ENCODE results near the gene MAP1A. TPM values are rescaled to one million over a fixed set of nuclear protein-coding genes. Genes with fewer than 3 reads are reported as not detected.
A peak's percentile ranks its signal among the peaks of the same experiment; 100 is the strongest.

The MAP1A gene
- polyA plus RNA-seq, 2 of the 4 experiments (the other 2 are of a cell fraction), result 0.43 to 0.54 TPM

DNA sequence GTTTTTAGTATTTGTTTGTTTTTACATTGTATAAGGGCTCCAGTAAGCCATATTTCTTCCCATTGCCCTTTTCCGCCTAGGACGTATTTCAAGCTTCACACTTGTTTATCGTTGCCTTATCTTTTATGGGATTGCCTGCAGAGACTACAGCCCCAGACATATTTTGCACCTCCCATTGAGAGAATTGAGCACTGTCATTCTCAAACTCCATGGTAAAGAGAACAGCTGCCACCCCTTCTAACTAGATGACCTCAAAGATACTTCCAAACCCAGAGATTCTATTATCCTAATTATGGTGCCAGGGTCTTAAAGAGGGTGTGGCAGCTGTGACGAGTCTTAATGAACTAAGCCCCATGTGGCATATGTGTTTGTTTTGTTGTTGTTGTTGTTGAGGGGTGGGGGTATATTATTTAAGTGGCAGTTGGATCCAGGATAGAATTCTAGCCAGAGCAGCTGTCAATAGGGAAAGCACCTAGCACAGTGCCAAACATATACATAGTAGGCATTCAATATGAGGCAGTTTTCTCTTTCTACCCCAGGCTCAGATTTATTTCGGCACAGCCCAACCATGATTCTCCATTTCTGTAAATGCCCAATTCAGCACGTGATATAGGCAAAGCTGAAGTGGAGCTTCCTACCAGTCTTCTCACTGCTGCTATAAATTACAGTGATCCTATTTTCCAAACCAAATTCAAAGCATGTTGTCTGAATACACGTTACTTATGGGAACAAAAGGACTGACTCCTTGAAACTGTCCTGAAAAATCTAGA is 23.5 kb upstream of the MAP1A start:
- 77% methylated on average over 7 of the region's 7 CpGs for WGBS (ENCODE audit: missing lambda C conversion rate)
- ATAC-seq, result no peak

DNA sequence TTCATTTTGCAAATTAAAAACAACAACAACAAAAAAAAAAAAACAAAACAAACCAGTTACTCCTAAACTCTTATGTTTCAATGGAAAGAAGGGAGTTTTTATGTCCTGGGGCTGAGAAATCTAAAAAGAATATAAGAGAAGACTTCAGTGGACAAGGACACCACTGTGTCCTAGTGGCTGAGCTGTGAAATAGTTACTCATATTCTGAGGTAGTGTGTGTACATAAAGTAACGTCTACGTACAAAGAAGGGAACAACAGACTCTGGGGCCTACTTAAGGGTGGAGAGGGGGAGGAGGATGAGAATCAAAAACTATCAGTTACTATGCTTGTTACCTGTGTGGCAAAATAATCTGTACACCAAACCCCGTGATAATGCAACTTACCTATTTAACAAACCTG is 18.4 kb upstream of the MAP1A start:
- no peak for TF ChIP-seq ZFP36 (IDR thresholded peaks at IDR 0.05; ENCODE audit: borderline replicate concordance, partially characterized antibody)
- no peak for TF ChIP-seq JUN (IDR thresholded peaks at IDR 0.05)
- TF ChIP-seq EHMT2 (IDR thresholded peaks at IDR 0.05; ENCODE audit: low read depth), result no peak
- TF ChIP-seq BHLHE40 (IDR thresholded peaks at IDR 0.05; ENCODE audit: low read depth, low read length), result no peak
- no peak for TF ChIP-seq CBX2 (IDR thresholded peaks at IDR 0.05; ENCODE audit: borderline replicate concordance, low read depth)
- TF ChIP-seq, protein P1, sequence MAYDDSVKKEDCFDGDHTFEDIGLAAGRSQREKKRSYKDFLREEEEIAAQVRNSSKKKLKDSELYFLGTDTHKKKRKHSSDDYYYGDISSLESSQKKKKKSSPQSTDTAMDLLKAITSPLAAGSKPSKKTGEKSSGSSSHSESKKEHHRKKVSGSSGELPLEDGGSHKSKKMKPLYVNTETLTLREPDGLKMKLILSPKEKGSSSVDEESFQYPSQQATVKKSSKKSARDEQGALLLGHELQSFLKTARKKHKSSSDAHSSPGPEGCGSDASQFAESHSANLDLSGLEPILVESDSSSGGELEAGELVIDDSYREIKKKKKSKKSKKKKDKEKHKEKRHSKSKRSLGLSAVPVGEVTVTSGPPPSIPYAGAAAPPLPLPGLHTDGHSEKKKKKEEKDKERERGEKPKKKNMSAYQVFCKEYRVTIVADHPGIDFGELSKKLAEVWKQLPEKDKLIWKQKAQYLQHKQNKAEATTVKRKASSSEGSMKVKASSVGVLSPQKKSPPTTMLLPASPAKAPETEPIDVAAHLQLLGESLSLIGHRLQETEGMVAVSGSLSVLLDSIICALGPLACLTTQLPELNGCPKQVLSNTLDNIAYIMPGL (CRISPR knock-in tag; IDR thresholded peaks at IDR 0.05; ENCODE audit: borderline replicate concordance), result no peak
- TF ChIP-seq, protein P2, sequence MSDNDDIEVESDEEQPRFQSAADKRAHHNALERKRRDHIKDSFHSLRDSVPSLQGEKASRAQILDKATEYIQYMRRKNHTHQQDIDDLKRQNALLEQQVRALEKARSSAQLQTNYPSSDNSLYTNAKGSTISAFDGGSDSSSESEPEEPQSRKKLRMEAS (IDR thresholded peaks at IDR 0.05), result no peak
- TF ChIP-seq, protein P3, sequence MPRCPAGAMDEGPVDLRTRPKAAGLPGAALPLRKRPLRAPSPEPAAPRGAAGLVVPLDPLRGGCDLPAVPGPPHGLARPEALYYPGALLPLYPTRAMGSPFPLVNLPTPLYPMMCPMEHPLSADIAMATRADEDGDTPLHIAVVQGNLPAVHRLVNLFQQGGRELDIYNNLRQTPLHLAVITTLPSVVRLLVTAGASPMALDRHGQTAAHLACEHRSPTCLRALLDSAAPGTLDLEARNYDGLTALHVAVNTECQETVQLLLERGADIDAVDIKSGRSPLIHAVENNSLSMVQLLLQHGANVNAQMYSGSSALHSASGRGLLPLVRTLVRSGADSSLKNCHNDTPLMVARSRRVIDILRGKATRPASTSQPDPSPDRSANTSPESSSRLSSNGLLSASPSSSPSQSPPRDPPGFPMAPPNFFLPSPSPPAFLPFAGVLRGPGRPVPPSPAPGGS (IDR thresholded peaks at IDR 0.05), result no peak
- TF ChIP-seq EHF (CRISPR knock-in tag; IDR thresholded peaks at IDR 0.05), result no peak
- no peak for TF ChIP-seq ZSCAN20 (CRISPR knock-in tag; IDR thresholded peaks at IDR 0.05)
- TF ChIP-seq, protein P4, sequence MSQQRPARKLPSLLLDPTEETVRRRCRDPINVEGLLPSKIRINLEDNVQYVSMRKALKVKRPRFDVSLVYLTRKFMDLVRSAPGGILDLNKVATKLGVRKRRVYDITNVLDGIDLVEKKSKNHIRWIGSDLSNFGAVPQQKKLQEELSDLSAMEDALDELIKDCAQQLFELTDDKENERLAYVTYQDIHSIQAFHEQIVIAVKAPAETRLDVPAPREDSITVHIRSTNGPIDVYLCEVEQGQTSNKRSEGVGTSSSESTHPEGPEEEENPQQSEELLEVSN (IDR thresholded peaks at IDR 0.05; ENCODE audit: borderline replicate concordance, low read depth), result no peak
- TF ChIP-seq HOXB13 (CRISPR knock-in tag; IDR thresholded peaks at IDR 0.05; ENCODE audit: low read depth), result no peak
- TF ChIP-seq RAD21 (conservative IDR thresholded peaks at IDR 0.05 in 1 of 2, IDR thresholded peaks at IDR 0.05 in 1 of 2), result no peak
- TF ChIP-seq MYC (IDR thresholded peaks at IDR 0.05; ENCODE audit: borderline replicate concordance, low read length), result no peak
- TF ChIP-seq FOSL2 (IDR thresholded peaks at IDR 0.05), result no peak
- TF ChIP-seq FOSL2 (CRISPR knock-in tag; IDR thresholded peaks at IDR 0.05), result no peak
- TF ChIP-seq ZC3H11A (IDR thresholded peaks at IDR 0.05), result no peak
- no peak for TF ChIP-seq CHD4 (IDR thresholded peaks at IDR 0.05; ENCODE audit: borderline replicate concordance)
- TF ChIP-seq, protein P5, sequence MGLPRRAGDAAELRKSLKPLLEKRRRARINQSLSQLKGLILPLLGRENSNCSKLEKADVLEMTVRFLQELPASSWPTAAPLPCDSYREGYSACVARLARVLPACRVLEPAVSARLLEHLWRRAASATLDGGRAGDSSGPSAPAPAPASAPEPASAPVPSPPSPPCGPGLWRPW (IDR thresholded peaks at IDR 0.05), result no peak
- TF ChIP-seq HOXA7 (CRISPR knock-in tag; IDR thresholded peaks at IDR 0.05), result no peak
- WGBS (ENCODE audit: missing lambda C conversion rate), result 66% methylated on average over 3 of the region's 3 CpGs
- Histone ChIP-seq H3K27ac (no peak overlapping the region), H3K4me2 (no peak overlapping the region), H3K4me3 (no peak overlapping the region), H3K4me1 (no peaks in the 10 kb centered on the region), H3K9me3 (no peaks in the 10 kb centered on the region)
- ChIA-PET POLR2A (no interaction called here), CTCF (no interaction called here)
- DNase-seq (ENCODE audit: low read depth in 1 of 2, low spot score in 1 of 2) (no peak), ATAC-seq (peak in 1 of 2 experiments; percentile 37; a peak in 1 of 6 replicates), FAIRE-seq (no peak)

More for the DNA sequence above, 23.5 kb upstream of the MAP1A start:
- Histone ChIP-seq H3K4me2 (peak overlapping the region; percentile 75), H3K4me1 (peaks cover 12% of the 10 kb centered on the region; the same call in 2 of the 3 replicates), H3K4me3 (peak overlapping the region; percentile 62; the same call in 2 of the 3 replicates), H3K27ac (peak overlapping the region; percentile 85 to 98), H3K9me3 (no peaks in the 10 kb centered on the region)
- DNase-seq (ENCODE audit: low read depth in 1 of 2, low spot score in 1 of 2) (no peak), FAIRE-seq (no peak)
- ChIA-PET CTCF (interaction anchor here (0.8 to 5.1 kb wide), 4 partner anchors 17 to 53 kb away, joined by 3 to 20 read pairs (median 10); no protein-coding TSS in a partner anchor), POLR2A (interaction anchor here (0.6 to 3.0 kb wide), 2 partner anchors 9 to 17 kb away, joined by 3 to 22 read pairs; no protein-coding TSS in a partner anchor)
- no peak for TF ChIP-seq FOSL2 (IDR thresholded peaks at IDR 0.05)
- TF ChIP-seq FOSL2 (CRISPR knock-in tag; IDR thresholded peaks at IDR 0.05), result no peak
- no peak for TF ChIP-seq RCOR1 (IDR thresholded peaks at IDR 0.05; ENCODE audit: low read depth, low read length)
- no peak for TF ChIP-seq FOSB (CRISPR knock-in tag; IDR thresholded peaks at IDR 0.05)
- TF ChIP-seq, protein P3 (IDR thresholded peaks at IDR 0.05), result no peak
- TF ChIP-seq NR3C1 (IDR thresholded peaks at IDR 0.05), result no peak
- TF ChIP-seq HOXA7 (CRISPR knock-in tag; IDR thresholded peaks at IDR 0.05), result no peak
- no peak for TF ChIP-seq ZNF302 (CRISPR knock-in tag; IDR thresholded peaks at IDR 0.05)
- no peak for TF ChIP-seq KDM5A (IDR thresholded peaks at IDR 0.05)
- TF ChIP-seq JUN (IDR thresholded peaks at IDR 0.05), result no peak
- TF ChIP-seq, protein P6, sequence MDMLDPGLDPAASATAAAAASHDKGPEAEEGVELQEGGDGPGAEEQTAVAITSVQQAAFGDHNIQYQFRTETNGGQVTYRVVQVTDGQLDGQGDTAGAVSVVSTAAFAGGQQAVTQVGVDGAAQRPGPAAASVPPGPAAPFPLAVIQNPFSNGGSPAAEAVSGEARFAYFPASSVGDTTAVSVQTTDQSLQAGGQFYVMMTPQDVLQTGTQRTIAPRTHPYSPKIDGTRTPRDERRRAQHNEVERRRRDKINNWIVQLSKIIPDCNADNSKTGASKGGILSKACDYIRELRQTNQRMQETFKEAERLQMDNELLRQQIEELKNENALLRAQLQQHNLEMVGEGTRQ (IDR thresholded peaks at IDR 0.05), result no peak
- no peak for TF ChIP-seq HOXB5 (CRISPR knock-in tag; IDR thresholded peaks at IDR 0.05)
